Keratinocyte (primary cell): Measurements from ENCODE around the gene PBOV1. TPM values are rescaled to one million over a fixed set of nuclear protein-coding genes. Genes with fewer than 3 reads are reported as not detected.

ENCODE experiments used
- DNase-seq: peaks from one replicate; pipeline ENCODE4 v3.0.0-alpha.2; 2011; ENCODE audit warnings: low read depth, missing footprints, low spot score
- FAIRE-seq: peaks from 2 replicates; lab custom pipeline; 2011; peaks lifted over from hg19 to GRCh38; lab: Jason Lieb, UNC
- H2AFZ ChIP-seq: 2 replicates; pipeline ENCODE4 v1.6.0; 2012; ENCODE audit warnings: low read length, control low read depth, inconsistent platforms; ENCODE audit not compliant: control insufficient read depth
- H3K27ac ChIP-seq: 2 replicates; pipeline ENCODE4 v1.5.1; 2011; ENCODE audit warnings: low read length; ENCODE audit not compliant: control insufficient read depth, insufficient read depth
- H3K27me3 ChIP-seq: 3 replicates; pipeline ENCODE4 v1.6.0; 2011; ENCODE audit warnings: low read length; ENCODE audit not compliant: control insufficient read depth, insufficient read depth; ENCODE audit errors: extremely low read depth
- H3K36me3 ChIP-seq, 2 experiments: 2 replicates in 1 of 2; 3 replicates in 1 of 2; pipeline ENCODE4 v1.5.1; 2011; ENCODE audit warnings: low read length in 2 of 2, mild to moderate bottlenecking in 1 of 2; ENCODE audit not compliant: control insufficient read depth in 2 of 2, insufficient read depth in 2 of 2; ENCODE audit errors: extremely low read depth in 1 of 2
- H3K4me1 ChIP-seq: 3 replicates; pipeline ENCODE4 v1.5.1; 2011; ENCODE audit warnings: low read length; ENCODE audit not compliant: control insufficient read depth, insufficient read depth; ENCODE audit errors: extremely low read depth
- H3K4me2 ChIP-seq: 3 replicates; pipeline ENCODE4 v1.6.0; 2011; ENCODE audit warnings: low read depth, low read length; ENCODE audit not compliant: control insufficient read depth, insufficient read depth; ENCODE audit errors: extremely low read depth
- H3K4me3 ChIP-seq, 3 experiments: fragments of 200-600 bp in 1 of 3; sonication (generic) in 1 of 3; 2 replicates in 2 of 3; 3 replicates in 1 of 3; pipeline ENCODE4 v1.5.1; 2011 to 2016; ENCODE audit warnings: low read length in 3 of 3, mild to moderate bottlenecking in 3 of 3, control low read depth in 2 of 3, inconsistent platforms in 1 of 3, low read depth in 1 of 3, mixed read lengths in 1 of 3, mixed run types in 1 of 3, moderate library complexity in 1 of 3; ENCODE audit not compliant: control insufficient read depth in 2 of 3, insufficient read depth in 2 of 3; ENCODE audit errors: extremely low read depth in 1 of 3
- H3K79me2 ChIP-seq: 2 replicates; pipeline ENCODE4 v1.6.0; 2012; ENCODE audit warnings: low read length; ENCODE audit not compliant: control insufficient read depth, insufficient read depth
- H3K9ac ChIP-seq: 3 replicates; pipeline ENCODE4 v1.6.0; 2011; ENCODE audit warnings: low read length; ENCODE audit not compliant: control insufficient read depth, insufficient read depth; ENCODE audit errors: extremely low read depth
- H3K9me1 ChIP-seq: 3 replicates; pipeline ENCODE4 v1.6.0; 2011; ENCODE audit warnings: low read length; ENCODE audit not compliant: control insufficient read depth, insufficient read depth; ENCODE audit errors: extremely low read depth
- H3K9me3 ChIP-seq: 2 replicates; pipeline ENCODE4 v1.5.1; 2012; ENCODE audit warnings: low read depth, low read length; ENCODE audit not compliant: control insufficient read depth
- H4K20me1 ChIP-seq: 3 replicates; pipeline ENCODE4 v1.6.0; 2011; ENCODE audit warnings: low read length; ENCODE audit not compliant: control insufficient read depth, insufficient read depth; ENCODE audit errors: extremely low read depth
- CTCF ChIP-seq, 3 experiments: IDR thresholded peaks in 1 of 3; conservative IDR thresholded peaks in 1 of 3; optimal IDR thresholded peaks in 1 of 3; 2 replicates in 2 of 3; 3 replicates in 1 of 3; pipeline versions ENCODE3 to v1.5.1; 2011; ENCODE audit warnings: low read length in 3 of 3, mild to moderate bottlenecking in 3 of 3, moderate library complexity in 2 of 3, control low read depth in 1 of 3, inconsistent platforms in 1 of 3; ENCODE audit not compliant: insufficient read depth in 2 of 3; ENCODE audit errors: extremely low read depth in 1 of 3
- EZH2 ChIP-seq: IDR thresholded peaks from one replicate; pipeline ENCODE4 v1.6.1; 2012; ENCODE audit warnings: inconsistent platforms, mild to moderate bottlenecking, low read length, moderate library complexity
- dilution Hi-C: fragments of 300-500 bp; cut with MboI; formaldehyde crosslinking; loops from one replicate; pipeline ENCODE4 v1.7.0; 2020; ENCODE audit warnings: low sequenced_read_pairs; ENCODE audit not compliant: extremely low pct_ligation_motif_present
- polyA plus RNA-seq, 5 experiments: library from polyadenylated mRNA; depleted of rRNA in 3 of 5; stranded (reverse) in 3 of 5; stranded (forward) in 1 of 5; unstranded in 1 of 5; fragments of >200 nt; gene quantifications; 1 replicate in 1 of 5; 2 replicates in 3 of 5; 3 replicates in 1 of 5; pipeline versions ENCODE4 v1.2.1 to v1.2.3, GENCODE V29; 2011 to 2012; ENCODE audit warnings: missing spikeins in 2 of 5, low read depth in 1 of 5, low replicate concordance in 1 of 5

Gene PBOV1
- polyA plus RNA-seq, 1 donor (not counting 4 experiments of a cell fraction or from before 2014, with no cell fraction given): not detected

DNA sequence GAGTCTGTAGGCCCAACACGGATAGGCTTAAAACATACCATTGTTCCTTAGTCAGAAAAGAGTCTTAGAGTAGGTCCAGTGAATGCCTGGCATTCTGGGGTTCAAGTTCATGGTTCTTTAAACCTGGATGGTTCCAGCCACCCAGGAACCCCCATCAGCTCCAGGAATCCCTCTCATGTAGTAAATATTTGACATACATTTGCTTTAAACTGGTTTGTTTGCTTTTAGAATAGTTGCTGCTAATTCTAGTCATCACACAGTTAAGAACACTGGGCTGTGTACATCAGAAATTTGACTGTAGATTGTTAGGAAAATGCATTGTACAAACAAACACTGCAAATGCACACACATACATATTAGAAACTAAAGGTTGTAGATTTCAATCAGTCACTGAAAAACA lies 30.6 kb upstream of the PBOV1 start:
- H3K9me1 ChIP-seq: no peaks in the 10 kb centered on the region
- H3K4me3 ChIP-seq: no peak overlapping the region
- DNase-seq: no peak
- no peak overlapping the region for H3K9ac ChIP-seq
- no peak overlapping the region for H3K27ac ChIP-seq
- dilution Hi-C loops: no loop called here
- no peaks in the 10 kb centered on the region for H3K9me3 ChIP-seq
- no peak for FAIRE-seq
- peaks cover 14% of the 10 kb centered on the region for H3K4me1 ChIP-seq
- no peaks in the 10 kb centered on the region for H3K79me2 ChIP-seq
- no peaks in the 10 kb centered on the region for H4K20me1 ChIP-seq
- no peak overlapping the region for H3K4me2 ChIP-seq
- H3K27me3 ChIP-seq: no peaks in the 10 kb centered on the region
- TF ChIP-seq CTCF (optimal IDR thresholded peaks at IDR 0.05 in 1 of 3, IDR thresholded peaks at IDR 0.05 in 1 of 3, conservative IDR thresholded peaks at IDR 0.05 in 1 of 3; ENCODE audit: extremely low read depth in 1 of 3, insufficient read depth in 2 of 3, low read length in 3 of 3) (no peak), EZH2 (no peak)
- no peaks in the 10 kb centered on the region for H3K36me3 ChIP-seq
- no peak overlapping the region for H2AFZ ChIP-seq

- Histone ChIP-seq H3K27ac (no peak overlapping the region), H3K79me2 (no peaks in the 10 kb centered on the region), H2AFZ (no peak overlapping the region), H3K9me1 (no peaks in the 10 kb centered on the region), H3K36me3 (no peaks in the 10 kb centered on the region), H3K4me2 (no peak overlapping the region), H3K4me1 (peaks cover 15% of the 10 kb centered on the region), H3K9ac (no peak overlapping the region), H3K9me3 (no peaks in the 10 kb centered on the region), H3K27me3 (no peaks in the 10 kb centered on the region), H4K20me1 (no peaks in the 10 kb centered on the region), H3K4me3 (no peak overlapping the region)
- FAIRE-seq (no peak), DNase-seq (no peak)
- dilution Hi-C loops: no loop called here
- TF ChIP-seq EZH2 (no peak), CTCF (optimal IDR thresholded peaks at IDR 0.05 in 1 of 3, IDR thresholded peaks at IDR 0.05 in 1 of 3, conservative IDR thresholded peaks at IDR 0.05 in 1 of 3; ENCODE audit: extremely low read depth in 1 of 3, insufficient read depth in 2 of 3, low read length in 3 of 3) (no peak)
These were observed 29.7 kb upstream of the PBOV1 start for GRCh38 chr6:138248011-138248410.
